Mucosa of descending colon (tissue), 3 donors: ENCODE data around the gene SPPL3. TPM values are rescaled to one million over a fixed set of nuclear protein-coding genes. Genes with fewer than 3 reads are reported as not detected.
"Not testable (repeated sequence)": the region's sequence is repeated elsewhere in the genome, so short reads cannot be mapped to it uniquely, and the experiment has no call there.

Source experiments
- ATAC-seq: fragments of 200-7000 bp; cut with Tn5 transposase; one replicate; pipeline ENCODE4 v1.9.1; 2020; ENCODE audit warnings: mild to moderate bottlenecking, moderate library complexity
- DNase-seq, 3 donors: peaks; one replicate each; pipeline ENCODE4 v3.0.0-alpha.2; 2020
- H3K36me3 ChIP-seq: fragments of 200-600 bp; one replicate; pipeline ENCODE4 v1.8.0; 2021; ENCODE audit warnings: low read depth, mild to moderate bottlenecking
- H3K4me1 ChIP-seq: fragments of 200-600 bp; one replicate; pipeline ENCODE4 v1.8.0; 2021; ENCODE audit warnings: low read depth, mild to moderate bottlenecking
- H3K4me3 ChIP-seq: fragments of 200-600 bp; one replicate; pipeline ENCODE4 v1.8.0; 2021; ENCODE audit warnings: mild to moderate bottlenecking
- H3K9me3 ChIP-seq: fragments of 200-600 bp; one replicate; pipeline ENCODE4 v1.8.0; 2021; ENCODE audit warnings: mild to moderate bottlenecking
- intact Hi-C, 2 donors: fragments of 100-400 bp; cut with DNase I in 1 of 2; cut with micrococcal nuclease in 1 of 2; formaldehyde crosslinking; loops; one replicate each; pipeline versions ENCODE4 v1.11.0 to v1.11.1; 2022; cut with DNase I, micrococcal nuclease
- total RNA-seq, 3 donors: library from RNA; stranded (reverse); fragmentation: NEBNext Ultra II Directional in 2 of 3; extraction: Animal tissue kit (Norgen Biotek cat#: 25700) in 2 of 3; gene quantifications; one replicate each; pipeline versions ENCODE4 v1.2.1 to v1.2.4, GENCODE V29; 2021 to 2023
- TF ChIP-seq, protein P1 (sequence below): fragments of 200-600 bp; IDR thresholded peaks from one replicate; pipeline ENCODE4 v1.8.0; 2022; ENCODE audit warnings: antibody characterized with exemption, mild to moderate bottlenecking
- donor health status: DM: no; HTN: no; CAD: no; lungs with moderate emphysema.
- donor health status: DM: no; HTN: no; CAD: no.
- donor health status: DM: no; HTN: yes; CAD: no.

The SPPL3 gene
- total RNA-seq, 3 donors from 2014 or later = 51.8 to 72.1 (median 65.6) TPM

DNA sequence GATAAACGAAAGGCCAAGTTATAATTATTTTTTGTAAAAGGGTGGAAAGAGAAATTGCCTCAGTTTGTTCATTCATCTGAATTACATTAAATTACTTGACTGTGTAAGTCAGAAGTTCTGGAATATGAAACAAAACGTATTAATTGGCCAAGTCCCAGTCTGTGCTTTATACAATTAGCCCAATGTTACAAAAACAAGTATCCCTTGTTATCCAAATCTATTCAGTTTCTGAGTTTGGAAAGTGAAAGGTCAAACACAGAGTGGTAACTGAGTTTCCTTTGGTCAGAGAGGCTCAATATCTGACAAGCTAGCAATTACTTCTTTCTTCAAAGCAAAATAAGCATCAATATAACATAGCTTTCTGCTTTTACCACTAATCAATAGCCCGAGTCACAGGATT, 62.6 kb downstream of the SPPL3 start:
- no peak for ATAC-seq

DNA sequence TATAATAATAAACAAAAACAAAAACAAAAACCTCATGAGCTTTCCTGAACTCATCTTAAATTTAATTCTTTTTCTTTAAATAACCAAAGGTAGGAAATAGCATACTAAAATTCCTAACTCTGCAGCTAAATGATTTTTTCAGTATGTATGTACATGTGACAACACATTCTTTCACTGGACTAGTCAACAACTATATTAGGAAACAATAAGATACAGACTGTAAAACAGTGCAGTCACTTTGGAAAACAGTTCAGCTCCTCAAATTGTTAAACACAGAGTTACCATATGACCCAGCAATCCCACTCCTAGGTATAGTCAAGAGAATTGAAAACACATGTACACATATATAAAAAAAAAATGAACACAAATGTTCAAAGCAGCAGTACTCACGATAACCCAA, 64.7 kb downstream of the SPPL3 start:
- intact Hi-C loops = no loop called here
- DNase-seq (no peak), ATAC-seq (no peak)

More for the DNA sequence above, 62.6 kb downstream of the SPPL3 start:
- TF ChIP-seq, protein P1, sequence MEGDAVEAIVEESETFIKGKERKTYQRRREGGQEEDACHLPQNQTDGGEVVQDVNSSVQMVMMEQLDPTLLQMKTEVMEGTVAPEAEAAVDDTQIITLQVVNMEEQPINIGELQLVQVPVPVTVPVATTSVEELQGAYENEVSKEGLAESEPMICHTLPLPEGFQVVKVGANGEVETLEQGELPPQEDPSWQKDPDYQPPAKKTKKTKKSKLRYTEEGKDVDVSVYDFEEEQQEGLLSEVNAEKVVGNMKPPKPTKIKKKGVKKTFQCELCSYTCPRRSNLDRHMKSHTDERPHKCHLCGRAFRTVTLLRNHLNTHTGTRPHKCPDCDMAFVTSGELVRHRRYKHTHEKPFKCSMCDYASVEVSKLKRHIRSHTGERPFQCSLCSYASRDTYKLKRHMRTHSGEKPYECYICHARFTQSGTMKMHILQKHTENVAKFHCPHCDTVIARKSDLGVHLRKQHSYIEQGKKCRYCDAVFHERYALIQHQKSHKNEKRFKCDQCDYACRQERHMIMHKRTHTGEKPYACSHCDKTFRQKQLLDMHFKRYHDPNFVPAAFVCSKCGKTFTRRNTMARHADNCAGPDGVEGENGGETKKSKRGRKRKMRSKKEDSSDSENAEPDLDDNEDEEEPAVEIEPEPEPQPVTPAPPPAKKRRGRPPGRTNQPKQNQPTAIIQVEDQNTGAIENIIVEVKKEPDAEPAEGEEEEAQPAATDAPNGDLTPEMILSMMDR = no peak
- Histone ChIP-seq H3K36me3 (no peaks in the 10 kb centered on the region), H3K4me1 (no peaks in the 10 kb centered on the region), H3K9me3 (no peaks in the 10 kb centered on the region), H3K4me3 (no peak overlapping the region)
- DNase-seq = no peak
- intact Hi-C loops = no loop called here

DNA sequence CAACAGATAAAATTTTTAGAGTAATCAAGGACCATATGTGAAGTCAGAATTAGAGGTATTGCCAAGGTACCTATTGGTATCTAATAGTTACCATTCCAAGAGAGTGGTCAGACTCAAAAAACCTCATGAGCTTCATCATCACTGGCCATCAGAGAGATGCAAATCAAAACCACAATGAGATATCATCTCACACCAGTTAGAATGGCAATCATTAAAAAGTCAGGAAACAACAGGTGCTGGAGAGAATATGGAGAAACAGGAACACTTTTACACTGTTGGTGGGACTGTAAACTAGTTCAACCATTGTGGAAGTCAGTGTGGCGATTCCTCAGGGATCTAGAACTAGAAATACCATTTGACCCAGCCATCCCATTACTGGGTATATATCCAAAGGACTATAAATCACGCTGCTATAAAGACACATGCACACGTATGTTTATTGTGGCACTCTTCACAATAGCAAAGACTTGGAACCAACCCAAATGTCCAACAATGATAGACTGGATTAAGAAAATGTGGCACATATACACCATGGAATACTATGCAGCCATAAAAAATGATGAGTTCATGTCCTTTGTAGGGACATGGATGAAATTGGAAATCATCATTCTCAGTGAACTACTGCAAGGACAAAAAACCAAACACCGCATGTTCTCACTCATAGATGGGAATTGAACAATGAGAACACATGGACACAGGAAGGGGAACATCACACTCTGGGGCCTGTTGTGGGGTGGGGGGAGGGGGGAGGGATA, 65.4 kb downstream of the SPPL3 start:
- ATAC-seq, intact Hi-C loops, DNase-seq, H3K36me3 ChIP-seq, H3K4me1 ChIP-seq, H3K9me3 ChIP-seq, H3K4me3 ChIP-seq: not testable (repeated sequence)

More for the DNA sequence above, 64.7 kb downstream of the SPPL3 start:
- no peaks in the 10 kb centered on the region for H3K9me3 ChIP-seq
- TF ChIP-seq, protein P1 = no peak
- no peaks in the 10 kb centered on the region for H3K36me3 ChIP-seq
- peaks cover 4% of the 10 kb centered on the region for H3K4me1 ChIP-seq
- H3K4me3 ChIP-seq = no peak overlapping the region

DNA sequence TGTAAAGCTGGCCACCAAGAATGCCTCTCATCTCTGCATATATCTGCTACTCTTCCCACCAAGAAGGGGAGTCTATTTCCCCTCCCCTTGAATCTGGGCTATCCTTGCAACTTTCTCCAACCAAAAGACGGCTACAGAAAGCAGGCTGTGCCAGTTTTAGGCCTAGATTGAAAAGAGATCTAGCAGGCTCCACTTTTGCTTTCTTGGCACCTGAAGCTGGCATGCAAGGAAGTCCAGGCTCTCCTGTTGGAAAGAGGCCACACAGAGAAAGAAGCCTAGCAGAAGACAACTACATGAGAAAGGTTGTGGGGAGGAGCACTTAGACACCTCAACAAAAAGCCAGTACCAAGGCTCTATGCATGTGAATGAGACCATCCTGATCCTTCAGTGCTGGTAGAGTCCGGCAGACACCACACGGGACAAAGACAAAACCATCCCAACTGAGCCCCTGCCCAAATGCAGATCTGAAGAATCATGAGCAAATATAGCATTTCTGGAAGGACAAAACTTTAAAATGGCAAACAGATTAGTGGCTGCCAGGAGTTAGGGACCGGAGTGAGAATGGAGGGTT, 68.0 kb downstream of the SPPL3 start:
- DNase-seq (no peak), ATAC-seq (no peak)
- H3K36me3 ChIP-seq = no peaks in the 10 kb centered on the region
- intact Hi-C loops = no loop called here
- TF ChIP-seq, protein P1 = no peak
- no peak overlapping the region for H3K4me3 ChIP-seq
- H3K4me1 ChIP-seq = peaks cover 13% of the 10 kb centered on the region
- no peaks in the 10 kb centered on the region for H3K9me3 ChIP-seq

DNA sequence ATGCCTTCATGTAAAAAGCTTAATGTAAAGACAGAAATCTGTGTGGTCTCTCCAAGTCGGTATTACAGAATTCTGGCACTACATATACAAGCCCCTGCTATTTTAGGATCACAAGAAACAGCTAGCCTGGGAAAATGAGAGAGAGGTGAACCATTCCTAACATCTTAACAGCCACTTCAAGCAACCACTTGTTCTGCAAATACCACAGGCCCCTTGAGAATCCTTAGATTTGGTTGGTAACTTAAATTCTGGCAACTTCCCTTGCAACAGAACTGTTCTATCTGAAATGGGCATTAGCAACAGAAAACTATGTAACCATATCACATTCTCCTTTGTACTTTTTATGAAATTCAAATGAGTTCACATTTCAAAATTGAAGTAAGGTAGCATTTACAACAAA, 68.5 kb downstream of the SPPL3 start:
- DNase-seq = no peak
- TF ChIP-seq, protein P1 = no peak
- Histone ChIP-seq H3K4me3 (no peak overlapping the region), H3K36me3 (no peaks in the 10 kb centered on the region), H3K9me3 (no peaks in the 10 kb centered on the region), H3K4me1 (peaks cover 14% of the 10 kb centered on the region)
- ATAC-seq = no peak
- intact Hi-C loops = no loop called here

DNA sequence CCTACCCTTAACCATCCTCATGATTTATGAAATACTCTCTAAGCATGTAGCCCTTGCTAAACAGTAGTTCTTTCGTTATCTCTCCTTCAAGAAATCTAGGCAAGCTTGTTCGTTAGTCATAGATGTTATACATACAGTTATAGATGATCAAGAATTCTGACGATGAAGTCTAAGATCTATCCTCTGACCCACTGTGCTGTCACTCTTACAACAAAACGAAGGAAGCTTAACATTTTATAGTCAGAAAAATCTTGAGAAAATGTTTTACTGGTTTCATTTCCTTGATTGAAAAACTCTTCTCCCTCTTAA, 68.9 kb downstream of the SPPL3 start:
- Histone ChIP-seq H3K4me3 (no peak overlapping the region), H3K4me1 (peaks cover 14% of the 10 kb centered on the region), H3K9me3 (no peaks in the 10 kb centered on the region), H3K36me3 (no peaks in the 10 kb centered on the region)
- no peak for DNase-seq
- intact Hi-C loops = no loop called here
- TF ChIP-seq, protein P1 = no peak
- ATAC-seq = no peak
